Neural cell (in vitro differentiated cells): ENCODE data around the gene HTR7. TPM values are rescaled to one million over a fixed set of nuclear protein-coding genes. Genes with fewer than 3 reads are reported as not detected.
"Not testable (repeated sequence)": the region's sequence is repeated elsewhere in the genome, so short reads cannot be mapped to it uniquely, and the experiment has no call there.

Experiments
- H2AFZ ChIP-seq: fragments of 200-600, 300-800 bp; sonication (generic), shearing (Covaris generic); 2 replicates; pipeline ENCODE4 v1.6.0; 2014; ENCODE audit warnings: low read depth, mild to moderate bottlenecking, antibody characterized with exemption, low read length, moderate library complexity
- H3F3A ChIP-seq: fragments of 200-600 bp; shearing (Covaris generic); 2 replicates; pipeline ENCODE4 v1.6.1; 2016; ENCODE audit warnings: mild to moderate bottlenecking, moderate library complexity, mixed read lengths, antibody characterized with exemption, low read length; ENCODE audit not compliant: insufficient read depth, poor library complexity, severe bottlenecking
- H3K27ac ChIP-seq: fragments of 200-600, 300-800 bp; sonication (generic), shearing (Covaris generic); 2 replicates; pipeline ENCODE4 v1.5.1; 2014; ENCODE audit warnings: mild to moderate bottlenecking, low read length, moderate library complexity
- H3K27me3 ChIP-seq: fragments of 300-800, 200-600 bp; sonication (generic), shearing (Covaris generic); 2 replicates; pipeline ENCODE4 v1.6.0; 2014; ENCODE audit warnings: mild to moderate bottlenecking, low read depth, low read length, moderate library complexity; ENCODE audit not compliant: insufficient read depth
- H3K36me3 ChIP-seq: fragments of 300-800, 200-600 bp; sonication (generic), shearing (Covaris generic); 2 replicates; pipeline ENCODE4 v1.5.1; 2014; ENCODE audit warnings: mild to moderate bottlenecking, antibody characterized with exemption, low read length, moderate library complexity; ENCODE audit not compliant: insufficient read depth
- H3K4me2 ChIP-seq: fragments of 300-800, 200-600 bp; sonication (generic), shearing (Covaris generic); 2 replicates; pipeline ENCODE4 v1.6.0; 2014; ENCODE audit warnings: mild to moderate bottlenecking, low read length
- H3K4me3 ChIP-seq: fragments of 300-800, 200-600 bp; sonication (generic), shearing (Covaris generic); 2 replicates; pipeline ENCODE4 v1.5.1; 2014; ENCODE audit warnings: mild to moderate bottlenecking, low read length, moderate library complexity
- H3K79me2 ChIP-seq: fragments of 200-600 bp; shearing (Covaris generic); replicated peaks from 2 replicates; pipeline ENCODE4 v1.6.0; 2014; ENCODE audit warnings: mild to moderate bottlenecking, low read length, moderate library complexity; ENCODE audit not compliant: insufficient read depth
- H3K9ac ChIP-seq: fragments of 300-800, 200-600 bp; sonication (generic), shearing (Covaris generic); 2 replicates; pipeline ENCODE4 v1.6.1; 2016; ENCODE audit warnings: mild to moderate bottlenecking, low read length, mixed read lengths
- H3K9me2 ChIP-seq: fragments of 200-600 bp; shearing (Covaris generic); 2 replicates; pipeline ENCODE4 v1.6.1; 2016; ENCODE audit warnings: mild to moderate bottlenecking, low read length, mixed read lengths; ENCODE audit not compliant: insufficient read depth
- H3K9me3 ChIP-seq: fragments of 200-600, 300-800 bp; sonication (generic), shearing (Covaris generic); 2 replicates; pipeline ENCODE4 v1.6.1; 2016; ENCODE audit warnings: mild to moderate bottlenecking, mixed run types, low read length, moderate library complexity, mixed read lengths
- H4K20me1 ChIP-seq: fragments of 200-600 bp; shearing (Covaris generic); 2 replicates; pipeline ENCODE4 v1.6.1; 2016; ENCODE audit warnings: mild to moderate bottlenecking, mixed run types; ENCODE audit not compliant: insufficient read depth
- CTCF ChIP-seq: fragments of 450-650 bp; IDR thresholded peaks from 2 replicates; pipeline ENCODE4 v1.5.1; 2014; ENCODE audit warnings: antibody characterized with exemption, mild to moderate bottlenecking, moderate library complexity; ENCODE audit not compliant: poor library complexity, severe bottlenecking
- EP300 ChIP-seq: fragments of 450-650 bp; conservative IDR thresholded peaks from 2 replicates; pipeline ENCODE4 v1.6.1; 2014; ENCODE audit warnings: antibody characterized with exemption, mild to moderate bottlenecking, moderate library complexity; ENCODE audit not compliant: poor library complexity, severe bottlenecking
- EZH2 ChIP-seq: fragments of 200-600, 300-800 bp; shearing (Covaris generic), sonication (generic); IDR thresholded peaks from 2 replicates; pipeline ENCODE4 v1.6.1; 2014; ENCODE audit warnings: antibody characterized with exemption, low read length, borderline replicate concordance, mild to moderate bottlenecking; ENCODE audit not compliant: insufficient read depth, poor library complexity, severe bottlenecking
- MXI1 ChIP-seq: fragments of 450-650 bp; conservative IDR thresholded peaks from 2 replicates; pipeline ENCODE4 v1.6.1; 2014; ENCODE audit warnings: antibody characterized with exemption, mild to moderate bottlenecking; ENCODE audit not compliant: poor library complexity, severe bottlenecking
- POLR2AphosphoS5 ChIP-seq: IDR thresholded peaks from 2 replicates; pipeline ENCODE4 v1.6.1; 2012
- RAD21 ChIP-seq: fragments of 450-650 bp; conservative IDR thresholded peaks from 2 replicates; pipeline ENCODE4 v1.6.1; 2014; ENCODE audit warnings: antibody characterized with exemption, mild to moderate bottlenecking, moderate library complexity
- REST ChIP-seq: IDR thresholded peaks from 2 replicates; pipeline ENCODE4 v1.6.1; 2012; ENCODE audit warnings: borderline replicate concordance
- SMC3 ChIP-seq: fragments of 450-650 bp; conservative IDR thresholded peaks from 2 replicates; pipeline ENCODE4 v1.6.1; 2014; ENCODE audit warnings: antibody characterized with exemption, mild to moderate bottlenecking, moderate library complexity; ENCODE audit not compliant: poor library complexity
- TAF1 ChIP-seq: IDR thresholded peaks from 2 replicates; pipeline ENCODE4 v1.6.1; 2012; ENCODE audit warnings: low read depth
- polyA plus RNA-seq: library from polyadenylated mRNA; depleted of rRNA; stranded (reverse); fragments of >200 nt; gene quantifications from 2 replicates; pipeline ENCODE4 v1.2.3, GENCODE V29; 2014

The HTR7 gene
- polyA plus RNA-seq, 1 donor from 2014 or later: 0.95 TPM

DNA sequence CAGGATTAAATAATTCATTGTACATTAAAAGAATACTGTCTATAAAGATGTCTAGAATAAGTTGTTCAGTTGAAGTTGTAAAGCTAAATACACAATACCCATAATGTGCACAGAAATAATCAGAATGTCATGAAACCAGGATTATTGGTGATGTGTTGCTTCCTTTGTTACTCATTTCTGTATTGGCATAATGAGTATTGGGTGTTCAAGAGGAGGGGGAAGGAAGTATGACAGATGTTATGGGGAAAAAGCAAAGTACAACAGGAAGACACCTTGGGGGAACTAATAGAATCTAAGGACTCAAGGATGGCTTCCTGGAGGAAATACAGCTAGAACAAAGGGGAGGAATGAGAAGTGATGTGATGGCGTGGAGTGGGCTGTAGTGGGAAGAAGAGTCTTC is 48.1 kb upstream of the HTR7 start:
- H3K4me3 ChIP-seq: no peak overlapping the region
- H3K79me2 ChIP-seq: no peaks in the 10 kb centered on the region
- no peak overlapping the region for H3K4me2 ChIP-seq
- no peak overlapping the region for H2AFZ ChIP-seq
- H4K20me1 ChIP-seq: no peaks in the 10 kb centered on the region
- no peaks in the 10 kb centered on the region for H3K36me3 ChIP-seq
- no peak overlapping the region for H3K27ac ChIP-seq
- H3K9me2 ChIP-seq: no peaks in the 10 kb centered on the region
- H3K9me3 ChIP-seq: no peaks in the 10 kb centered on the region
- H3K27me3 ChIP-seq: no peaks in the 10 kb centered on the region
- H3F3A ChIP-seq: no peaks in the 10 kb centered on the region
- TF ChIP-seq RAD21: no peak
- no peak for TF ChIP-seq MXI1
- no peak for TF ChIP-seq SMC3
- TF ChIP-seq POLR2AphosphoS5: no peak
- TF ChIP-seq REST: no peak
- TF ChIP-seq EP300: no peak
- TF ChIP-seq TAF1: no peak
- TF ChIP-seq EZH2: no peak
- TF ChIP-seq CTCF: no peak
- H3K9ac ChIP-seq: no peak overlapping the region

DNA sequence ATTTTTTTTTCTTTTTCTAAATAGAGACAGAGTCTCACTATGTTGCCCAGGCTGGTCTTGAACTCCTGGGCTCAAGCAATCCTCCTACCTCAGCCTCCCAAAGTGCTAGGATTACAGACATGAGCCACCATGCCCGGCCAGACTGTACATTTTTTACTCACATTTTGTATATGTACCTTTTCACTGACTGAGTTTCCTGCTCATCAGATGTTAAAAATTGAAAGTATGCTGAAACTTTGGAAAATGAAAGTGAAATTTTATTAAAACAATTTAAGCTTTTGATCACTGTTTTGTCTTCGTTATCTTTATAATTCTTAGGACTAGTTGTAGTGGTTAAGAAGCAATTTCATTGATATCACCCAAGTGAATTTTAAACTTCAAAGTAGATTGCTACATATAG is 39.1 kb upstream of the HTR7 start:
- H3K4me2 ChIP-seq, H3K79me2 ChIP-seq, H3K27ac ChIP-seq, H3K27me3 ChIP-seq, H3K9me2 ChIP-seq, H3K9me3 ChIP-seq, H3K4me3 ChIP-seq, H3K9ac ChIP-seq, H2AFZ ChIP-seq, H3F3A ChIP-seq, H4K20me1 ChIP-seq: not testable (repeated sequence)
- H3K36me3 ChIP-seq: peaks cover 18% of the 10 kb centered on the region

GRCh38 chr10:90893190-90893589 is 35.4 kb upstream of the HTR7 start:
- H3K27ac ChIP-seq: no peak overlapping the region
- H3K9ac ChIP-seq: no peak overlapping the region
- no peaks in the 10 kb centered on the region for H3K9me3 ChIP-seq
- no peaks in the 10 kb centered on the region for H4K20me1 ChIP-seq
- H3K4me3 ChIP-seq: no peak overlapping the region
- peaks cover 24% of the 10 kb centered on the region for H3K36me3 ChIP-seq
- no peaks in the 10 kb centered on the region for H3K79me2 ChIP-seq
- H2AFZ ChIP-seq: no peak overlapping the region
- no peaks in the 10 kb centered on the region for H3K9me2 ChIP-seq
- H3F3A ChIP-seq: no peaks in the 10 kb centered on the region
- no peaks in the 10 kb centered on the region for H3K27me3 ChIP-seq
- TF ChIP-seq CTCF (no peak), EP300 (no peak), EZH2 (no peak), REST (no peak), MXI1 (no peak), SMC3 (no peak)
- H3K4me2 ChIP-seq: no peak overlapping the region
